ENCODE measurements around the gene EIF4E.
A peak's percentile ranks its signal among the peaks of the same experiment; 100 is the strongest.
"Not testable (repeated sequence)": the region's sequence is repeated elsewhere in the genome, so short reads cannot be mapped to it uniquely, and the experiment has no call there.

The EIF4E gene

DNA sequence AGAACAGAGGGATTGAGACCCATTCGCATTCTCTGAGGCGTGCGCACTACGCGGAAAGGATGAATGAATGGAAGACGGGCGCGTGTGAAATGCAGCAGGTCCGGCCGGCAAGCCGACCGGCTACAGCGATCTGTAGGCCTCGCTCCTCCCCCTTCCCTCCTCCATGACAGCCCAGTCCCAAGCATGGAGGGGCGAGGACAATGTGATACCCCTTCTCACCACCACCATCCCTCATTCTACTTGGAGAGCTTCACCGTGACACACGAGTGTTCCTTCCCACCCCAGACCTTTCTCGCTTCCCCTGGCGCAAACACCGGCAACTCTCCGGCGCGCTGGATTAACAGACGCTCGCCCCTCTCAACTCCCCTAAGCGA lies 815 bp downstream of the EIF4E start:
- H3K27ac Mint-ChIP-seq (ENCODE audit: low read depth): peak overlapping the region; percentile 91
- H3K4me1 Mint-ChIP-seq: peaks cover 31% of the 10 kb centered on the region
- H3K36me3 Mint-ChIP-seq (ENCODE audit: insufficient read depth): peaks cover 29% of the 10 kb centered on the region
- H3K4me3 Mint-ChIP-seq: peak overlapping the region; percentile 95
- ATAC-seq (replicated peaks; ENCODE audit: extremely low read depth, poor library complexity, severe bottlenecking) (peak; percentile 29), DNase-seq (ENCODE audit: low spot score in 2 of 2) (peak; percentile 28 to 45)
- H3K9me3 Mint-ChIP-seq: no peaks in the 10 kb centered on the region
- no peaks in the 10 kb centered on the region for H3K27me3 Mint-ChIP-seq

- H3K27me3 Mint-ChIP-seq; ATAC-seq (replicated peaks; ENCODE audit: extremely low read depth, poor library complexity, severe bottlenecking); H3K27ac Mint-ChIP-seq (ENCODE audit: low read depth); H3K9me3 Mint-ChIP-seq; DNase-seq (ENCODE audit: low spot score in 2 of 2): not testable (repeated sequence)
- H3K4me3 Mint-ChIP-seq: peak overlapping the region; percentile 95
- H3K4me1 Mint-ChIP-seq: peaks cover 32% of the 10 kb centered on the region
- peaks cover 37% of the 10 kb centered on the region for H3K36me3 Mint-ChIP-seq (ENCODE audit: insufficient read depth)
Observed at GRCh38 chr4:98926257-98926656, 2.7 kb downstream of the EIF4E start.

- Mint-ChIP-seq H3K4me3 (no peak overlapping the region), H3K27me3 (no peaks in the 10 kb centered on the region), H3K36me3 (ENCODE audit: insufficient read depth) (peaks cover 28% of the 10 kb centered on the region), H3K4me1 (peaks cover 26% of the 10 kb centered on the region), H3K9me3 (no peaks in the 10 kb centered on the region), H3K27ac (ENCODE audit: low read depth) (no peak overlapping the region)
- ATAC-seq (replicated peaks; ENCODE audit: extremely low read depth, poor library complexity, severe bottlenecking) (no peak), DNase-seq (ENCODE audit: low spot score in 2 of 2) (no peak)
Observed at GRCh38 chr4:98921292-98921691, 7.6 kb downstream of the EIF4E start.

DNA sequence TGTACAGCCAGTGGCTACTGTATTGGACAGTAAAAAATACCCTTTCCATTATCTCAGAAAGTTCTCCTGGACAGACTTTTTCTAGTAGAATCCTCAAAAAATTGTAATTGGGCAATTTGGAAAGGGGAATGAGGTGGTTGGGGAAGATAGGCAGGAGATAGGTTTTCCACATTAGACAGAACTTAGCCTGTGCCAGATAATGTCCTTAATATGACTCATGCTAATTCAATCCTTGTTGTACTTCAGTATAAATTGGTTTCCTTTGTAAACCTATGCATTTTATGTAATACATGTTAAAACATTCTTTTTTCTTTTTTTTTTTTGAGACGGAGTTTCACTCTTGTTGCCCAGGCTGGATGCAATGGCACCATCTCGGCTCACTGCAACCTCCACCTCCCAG lies 8.9 kb downstream of the EIF4E start:
- Mint-ChIP-seq H3K4me3 (no peak overlapping the region), H3K9me3 (no peaks in the 10 kb centered on the region), H3K4me1 (peaks cover 27% of the 10 kb centered on the region), H3K27me3 (no peaks in the 10 kb centered on the region), H3K27ac (ENCODE audit: low read depth) (no peak overlapping the region), H3K36me3 (ENCODE audit: insufficient read depth) (peaks cover 23% of the 10 kb centered on the region)
- ATAC-seq (replicated peaks; ENCODE audit: extremely low read depth, poor library complexity, severe bottlenecking) (no peak), DNase-seq (ENCODE audit: low spot score in 2 of 2) (no peak)

- peaks cover 49% of the 10 kb centered on the region for H3K4me1 Mint-ChIP-seq
- not testable (repeated sequence) for DNase-seq (ENCODE audit: low spot score in 2 of 2); H3K4me3 Mint-ChIP-seq; H3K27me3 Mint-ChIP-seq; ATAC-seq (replicated peaks; ENCODE audit: extremely low read depth, poor library complexity, severe bottlenecking); H3K27ac Mint-ChIP-seq (ENCODE audit: low read depth); H3K36me3 Mint-ChIP-seq (ENCODE audit: insufficient read depth); H3K9me3 Mint-ChIP-seq
Observed at GRCh38 chr4:98910728-98911127, 18.2 kb downstream of the EIF4E start.

GRCh38 chr4:98909646-98910401 lies 19.1 kb downstream of the EIF4E start:
- no peak overlapping the region for H3K27ac Mint-ChIP-seq (ENCODE audit: low read depth)
- H3K36me3 Mint-ChIP-seq (ENCODE audit: insufficient read depth): peaks cover 11% of the 10 kb centered on the region
- H3K4me1 Mint-ChIP-seq: peaks cover 57% of the 10 kb centered on the region
- ATAC-seq (replicated peaks; ENCODE audit: extremely low read depth, poor library complexity, severe bottlenecking) (no peak), DNase-seq (ENCODE audit: low spot score in 2 of 2) (no peak)
- no peak overlapping the region for H3K4me3 Mint-ChIP-seq
- no peaks in the 10 kb centered on the region for H3K27me3 Mint-ChIP-seq
- H3K9me3 Mint-ChIP-seq: no peaks in the 10 kb centered on the region

GRCh38 chr4:98908703-98909262 lies 20.1 kb downstream of the EIF4E start:
- no peak for DNase-seq (ENCODE audit: low spot score in 2 of 2)
- ATAC-seq (replicated peaks; ENCODE audit: extremely low read depth, poor library complexity, severe bottlenecking): no peak
- peak overlapping the region; percentile 10 for H3K27ac Mint-ChIP-seq (ENCODE audit: low read depth)
- no peaks in the 10 kb centered on the region for H3K9me3 Mint-ChIP-seq
- peaks cover 51% of the 10 kb centered on the region for H3K4me1 Mint-ChIP-seq
- H3K36me3 Mint-ChIP-seq (ENCODE audit: insufficient read depth): peaks cover 9% of the 10 kb centered on the region
- H3K4me3 Mint-ChIP-seq: no peak overlapping the region
- no peaks in the 10 kb centered on the region for H3K27me3 Mint-ChIP-seq

GRCh38 chr4:98908182-98908581 lies 20.8 kb downstream of the EIF4E start:
- peaks cover 9% of the 10 kb centered on the region for H3K36me3 Mint-ChIP-seq (ENCODE audit: insufficient read depth)
- no peak for DNase-seq (ENCODE audit: low spot score in 2 of 2)
- no peak overlapping the region for H3K4me3 Mint-ChIP-seq
- H3K27me3 Mint-ChIP-seq: no peaks in the 10 kb centered on the region
- no peaks in the 10 kb centered on the region for H3K9me3 Mint-ChIP-seq
- H3K27ac Mint-ChIP-seq (ENCODE audit: low read depth): no peak overlapping the region
- peaks cover 51% of the 10 kb centered on the region for H3K4me1 Mint-ChIP-seq
- ATAC-seq (replicated peaks; ENCODE audit: extremely low read depth, poor library complexity, severe bottlenecking): no peak

DNA sequence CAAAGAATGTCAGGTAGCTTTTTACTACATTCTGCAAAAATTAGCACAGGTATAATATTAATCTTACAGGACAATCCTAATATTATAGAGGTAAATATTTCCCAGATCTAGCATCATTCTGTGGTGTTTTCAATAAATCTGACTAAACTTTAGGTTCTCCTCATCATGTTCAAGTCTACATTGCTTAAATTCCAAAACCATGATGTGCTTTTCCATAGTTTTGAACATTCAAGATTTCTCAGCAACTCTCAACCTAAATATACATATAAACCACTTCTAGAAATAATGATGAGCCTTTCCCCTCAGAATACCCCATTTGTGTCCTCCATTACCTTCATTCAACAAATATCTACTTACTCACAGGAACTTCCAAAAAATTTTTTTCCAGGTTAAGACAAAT lies 23.1 kb downstream of the EIF4E start:
- ATAC-seq (replicated peaks; ENCODE audit: extremely low read depth, poor library complexity, severe bottlenecking) (no peak), DNase-seq (ENCODE audit: low spot score in 2 of 2) (no peak)
- Mint-ChIP-seq H3K9me3 (no peaks in the 10 kb centered on the region), H3K4me3 (no peak overlapping the region), H3K27ac (ENCODE audit: low read depth) (peak overlapping the region; percentile 50), H3K27me3 (no peaks in the 10 kb centered on the region), H3K36me3 (ENCODE audit: insufficient read depth) (peaks cover 20% of the 10 kb centered on the region), H3K4me1 (peaks cover 52% of the 10 kb centered on the region)

DNA sequence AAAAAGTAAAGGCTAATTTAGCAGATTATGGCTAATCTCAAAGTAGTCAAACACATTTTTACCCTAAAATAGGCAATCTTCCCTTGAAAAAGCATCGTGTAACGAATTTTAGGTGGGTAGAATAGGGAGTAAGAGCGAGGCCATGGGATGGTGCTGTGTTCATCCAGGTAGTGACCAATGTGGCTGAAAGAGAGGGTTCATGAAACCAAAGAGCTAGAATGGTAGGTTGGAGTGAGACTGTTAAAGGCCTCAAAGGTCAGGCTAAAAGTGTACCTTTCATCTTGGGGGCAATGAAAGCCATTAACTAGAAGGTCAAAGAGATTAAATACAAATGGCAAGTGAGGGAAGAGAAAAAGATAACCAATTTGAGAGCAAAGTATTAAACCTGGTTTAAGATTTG lies 23.6 kb downstream of the EIF4E start:
- no peaks in the 10 kb centered on the region for H3K27me3 Mint-ChIP-seq
- no peak overlapping the region for H3K4me3 Mint-ChIP-seq
- H3K27ac Mint-ChIP-seq (ENCODE audit: low read depth): peak overlapping the region; percentile 50
- ATAC-seq (replicated peaks; ENCODE audit: extremely low read depth, poor library complexity, severe bottlenecking): no peak
- DNase-seq (ENCODE audit: low spot score in 2 of 2): no peak
- peaks cover 56% of the 10 kb centered on the region for H3K4me1 Mint-ChIP-seq
- no peaks in the 10 kb centered on the region for H3K9me3 Mint-ChIP-seq
- peaks cover 25% of the 10 kb centered on the region for H3K36me3 Mint-ChIP-seq (ENCODE audit: insufficient read depth)

- Mint-ChIP-seq H3K4me1 (peaks cover 44% of the 10 kb centered on the region), H3K9me3 (no peaks in the 10 kb centered on the region), H3K4me3 (no peak overlapping the region), H3K27me3 (no peaks in the 10 kb centered on the region), H3K36me3 (ENCODE audit: insufficient read depth) (peaks cover 26% of the 10 kb centered on the region), H3K27ac (ENCODE audit: low read depth) (no peak overlapping the region)
- no peak for ATAC-seq (replicated peaks; ENCODE audit: extremely low read depth, poor library complexity, severe bottlenecking)
- DNase-seq (ENCODE audit: low spot score in 2 of 2): no peak
Observed at GRCh38 chr4:98903963-98904362, 25.0 kb downstream of the EIF4E start.

GRCh38 chr4:98903561-98903960 lies 25.4 kb downstream of the EIF4E start:
- H3K36me3 Mint-ChIP-seq (ENCODE audit: insufficient read depth): peaks cover 26% of the 10 kb centered on the region
- H3K27ac Mint-ChIP-seq (ENCODE audit: low read depth): no peak overlapping the region
- H3K4me3 Mint-ChIP-seq: no peak overlapping the region
- no peaks in the 10 kb centered on the region for H3K9me3 Mint-ChIP-seq
- ATAC-seq (replicated peaks; ENCODE audit: extremely low read depth, poor library complexity, severe bottlenecking) (no peak), DNase-seq (ENCODE audit: low spot score in 2 of 2) (no peak)
- no peaks in the 10 kb centered on the region for H3K27me3 Mint-ChIP-seq
- peaks cover 41% of the 10 kb centered on the region for H3K4me1 Mint-ChIP-seq

- H3K9me3 Mint-ChIP-seq: no peaks in the 10 kb centered on the region
- no peaks in the 10 kb centered on the region for H3K27me3 Mint-ChIP-seq
- H3K36me3 Mint-ChIP-seq (ENCODE audit: insufficient read depth): peaks cover 36% of the 10 kb centered on the region
- H3K4me3 Mint-ChIP-seq: no peak overlapping the region
- DNase-seq (ENCODE audit: low spot score in 2 of 2): no peak
- peak overlapping the region; percentile 41 for H3K27ac Mint-ChIP-seq (ENCODE audit: low read depth)
- peaks cover 19% of the 10 kb centered on the region for H3K4me1 Mint-ChIP-seq
- ATAC-seq (replicated peaks; ENCODE audit: extremely low read depth, poor library complexity, severe bottlenecking): no peak
Observed at GRCh38 chr4:98899277-98899676, 29.7 kb downstream of the EIF4E start.

Measured in central memory CD8-positive, alpha-beta T cell (primary cell).